ENCODE results near the gene KCNAB1.

Gene KCNAB1

DNA sequence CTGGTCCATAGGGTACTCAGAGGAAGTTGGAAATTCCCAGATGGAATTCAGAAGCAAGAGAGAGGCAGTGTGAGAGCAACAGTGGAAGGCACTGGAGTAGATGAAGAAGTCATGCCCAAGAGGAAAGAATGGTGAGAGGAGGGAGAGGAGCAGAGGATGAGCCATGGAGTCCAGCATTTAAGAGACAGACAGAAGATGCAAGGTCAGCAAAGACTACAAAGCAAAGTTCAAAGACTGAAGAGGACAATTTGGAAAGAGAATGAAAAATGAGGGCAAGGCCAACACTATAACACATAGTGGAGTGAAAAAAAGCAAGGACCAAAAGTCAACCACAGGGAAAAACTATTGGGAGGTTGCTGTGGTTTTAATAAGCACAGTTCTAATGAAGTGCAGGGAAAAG lies 255.8 kb downstream of the KCNAB1 start:
- no peak for DNase-seq (ENCODE audit: low read depth)

DNA sequence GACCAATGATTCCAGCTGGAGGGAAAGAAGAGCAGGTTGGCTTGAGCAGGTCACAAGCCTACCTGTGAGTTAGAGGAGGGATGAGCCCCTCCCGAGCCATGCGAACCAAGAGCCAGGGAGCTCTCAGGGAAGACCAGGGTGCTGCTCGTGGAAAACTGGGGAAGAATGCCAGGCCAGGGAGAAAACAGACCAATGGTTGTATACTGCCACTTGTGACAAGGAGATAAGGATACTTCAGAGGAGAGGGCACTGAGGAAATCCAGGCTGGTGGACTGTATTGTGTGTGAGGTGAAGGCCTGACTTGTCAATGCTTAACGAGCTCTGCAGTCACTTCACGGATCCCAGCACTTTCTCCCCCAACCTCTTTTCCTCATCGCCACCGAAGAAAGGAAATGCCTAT lies 256.9 kb downstream of the KCNAB1 start:
- DNase-seq (ENCODE audit: low read depth): no peak

GRCh38 chr3:156377718-156378117 lies 257.3 kb downstream of the KCNAB1 start:
- no peak for DNase-seq (ENCODE audit: low read depth)

DNA sequence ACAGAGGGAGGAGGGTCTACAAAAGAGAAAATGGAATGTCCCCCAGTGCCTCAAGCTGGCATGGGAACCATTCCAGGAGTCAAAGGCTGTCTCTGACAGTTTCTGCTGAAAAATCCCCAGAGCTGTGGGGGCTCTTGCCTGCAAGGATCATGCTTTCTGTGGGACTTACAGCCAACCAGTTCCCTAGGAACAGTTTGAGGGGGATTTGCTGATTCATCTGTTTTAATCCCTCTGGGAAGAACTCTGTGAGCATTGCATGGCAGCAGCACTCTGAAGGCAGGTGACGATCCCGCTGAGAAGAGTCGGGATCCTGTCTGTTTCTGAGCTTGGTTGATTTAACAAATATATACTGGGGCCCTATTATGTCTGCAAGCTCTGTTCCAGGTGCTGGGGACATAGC lies 258.5 kb downstream of the KCNAB1 start:
- DNase-seq (ENCODE audit: low read depth): no peak

- no peak for DNase-seq (ENCODE audit: low read depth)
Measured at GRCh38 chr3:156379327-156379726, 258.9 kb downstream of the KCNAB1 start.

DNA sequence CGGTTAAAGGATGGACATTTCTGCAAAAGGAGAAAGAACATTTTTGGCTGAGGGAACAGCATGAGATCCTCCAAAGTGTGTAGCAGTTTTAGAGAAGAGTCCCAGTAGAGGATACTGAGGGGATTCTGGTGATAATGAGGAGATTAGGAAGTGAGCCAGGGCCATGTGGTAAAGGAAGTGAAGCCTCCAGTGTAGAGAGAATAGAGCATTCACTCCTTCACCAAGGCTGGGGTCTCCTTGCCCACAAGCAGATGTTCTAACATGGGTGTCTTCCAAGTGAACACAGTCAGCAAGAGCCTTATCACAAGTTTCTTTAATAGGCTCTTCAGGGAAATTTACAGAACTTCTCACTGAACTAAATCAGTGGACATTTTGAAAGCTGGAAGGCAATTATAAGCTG lies 260.9 kb downstream of the KCNAB1 start:
- DNase-seq (ENCODE audit: low read depth): no peak

DNA sequence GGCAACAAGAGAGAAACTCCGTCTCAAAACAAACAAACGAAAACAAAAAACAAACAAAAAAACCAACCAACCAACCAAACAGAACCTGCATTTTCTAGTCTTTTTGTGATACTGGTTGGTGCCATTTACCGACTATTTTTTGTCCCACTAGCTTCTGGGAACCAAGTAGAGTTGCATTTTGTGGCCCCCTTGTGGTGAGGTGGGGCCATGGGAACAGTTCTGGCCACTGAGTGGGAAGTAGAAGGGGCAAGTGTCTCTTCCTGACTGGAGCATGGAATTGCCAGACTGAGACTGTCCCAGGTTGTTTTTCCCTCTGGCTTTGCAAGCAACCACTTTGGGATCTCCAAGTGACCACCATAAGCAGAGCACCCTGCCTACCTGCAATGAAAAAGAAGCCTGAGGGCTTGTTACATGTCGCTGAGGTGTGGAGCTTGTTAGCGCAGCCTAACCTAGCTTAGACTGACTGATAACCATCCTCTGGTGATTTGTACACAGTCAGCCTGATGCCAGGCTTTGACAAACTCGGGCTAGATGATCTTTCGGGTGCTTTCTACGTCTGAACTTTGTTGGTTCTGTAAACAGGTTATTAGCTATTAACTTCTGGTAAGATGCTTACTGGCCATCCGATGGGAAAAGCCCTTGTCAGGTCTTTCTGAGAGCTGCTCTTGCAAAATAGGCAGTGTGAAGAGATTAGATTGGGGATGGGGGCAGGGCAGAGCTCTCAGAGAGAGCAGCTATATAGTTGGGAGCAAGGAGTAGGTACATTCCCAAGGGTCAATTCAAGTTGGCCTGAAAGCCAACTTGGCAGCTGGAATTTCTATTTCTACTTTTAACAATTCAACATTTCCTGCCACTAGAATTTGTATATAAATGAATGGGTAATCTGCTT lies 262.3 kb downstream of the KCNAB1 start:
- no peak for DNase-seq (ENCODE audit: low read depth)

GRCh38 chr3:156383441-156384025 lies 263.2 kb downstream of the KCNAB1 start:
- no peak for DNase-seq (ENCODE audit: low read depth)

- DNase-seq (ENCODE audit: low read depth): no peak
Measured at GRCh38 chr3:156388497-156389448, 268.4 kb downstream of the KCNAB1 start.

- DNase-seq (ENCODE audit: low read depth): no peak
Measured at GRCh38 chr3:156389449-156389950, 269.1 kb downstream of the KCNAB1 start.

- DNase-seq (ENCODE audit: low read depth): no peak
Measured at GRCh38 chr3:156390846-156391245, 270.5 kb downstream of the KCNAB1 start.

DNA sequence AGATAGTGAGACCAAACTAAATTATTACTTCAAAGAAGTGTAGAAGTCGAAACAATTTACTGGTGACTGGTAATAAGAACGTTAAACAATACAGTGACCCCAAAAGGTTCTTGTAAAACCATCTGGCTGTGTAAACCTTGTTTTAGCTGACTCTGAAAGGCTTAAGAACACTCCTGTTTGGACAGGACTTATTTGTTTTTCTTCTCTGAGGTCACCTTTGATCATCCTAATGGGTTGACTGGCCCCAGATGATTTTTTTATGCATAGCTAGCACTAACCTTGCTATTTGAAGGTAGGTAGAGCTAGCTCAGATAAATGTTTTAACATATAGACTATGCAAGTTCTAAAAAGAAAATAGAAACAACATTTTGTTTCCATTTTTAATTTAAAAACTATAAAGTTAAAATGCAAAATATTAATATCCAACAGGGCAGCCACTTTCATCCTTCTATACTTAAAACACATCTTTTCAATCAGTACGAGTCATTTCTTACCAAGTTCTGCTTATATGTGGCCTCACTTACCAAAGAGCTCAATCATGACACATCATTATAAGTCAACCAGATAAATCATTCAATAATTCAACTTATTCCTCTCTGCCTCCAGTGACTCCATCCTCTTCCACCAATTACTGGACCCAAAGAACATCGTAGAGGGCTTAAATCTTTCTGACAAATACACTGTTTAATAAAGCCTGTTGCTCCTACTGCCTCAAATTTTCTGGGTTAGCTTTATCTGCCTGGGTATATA lies 275.8 kb downstream of the KCNAB1 start:
- DNase-seq (ENCODE audit: low read depth): no peak

DNA sequence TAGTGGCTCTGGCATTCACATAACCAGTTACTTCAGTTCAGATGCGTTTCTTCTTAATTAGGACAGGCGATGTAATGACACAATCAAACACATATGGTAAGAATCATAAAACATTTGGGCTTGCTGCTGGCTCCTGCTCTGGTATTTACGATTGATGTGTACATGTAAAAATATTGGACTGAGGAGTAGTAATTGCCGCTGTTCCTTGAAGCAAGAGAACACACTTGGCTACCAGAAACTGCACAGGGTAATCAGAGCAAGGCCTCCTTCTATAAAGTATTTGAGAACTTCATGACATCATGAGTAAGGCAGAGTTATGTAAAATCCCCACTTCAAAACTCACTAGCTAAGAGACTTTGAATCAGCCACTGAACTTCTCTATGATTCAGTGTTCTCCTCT lies 276.5 kb downstream of the KCNAB1 start:
- no peak for DNase-seq (ENCODE audit: low read depth)

DNA sequence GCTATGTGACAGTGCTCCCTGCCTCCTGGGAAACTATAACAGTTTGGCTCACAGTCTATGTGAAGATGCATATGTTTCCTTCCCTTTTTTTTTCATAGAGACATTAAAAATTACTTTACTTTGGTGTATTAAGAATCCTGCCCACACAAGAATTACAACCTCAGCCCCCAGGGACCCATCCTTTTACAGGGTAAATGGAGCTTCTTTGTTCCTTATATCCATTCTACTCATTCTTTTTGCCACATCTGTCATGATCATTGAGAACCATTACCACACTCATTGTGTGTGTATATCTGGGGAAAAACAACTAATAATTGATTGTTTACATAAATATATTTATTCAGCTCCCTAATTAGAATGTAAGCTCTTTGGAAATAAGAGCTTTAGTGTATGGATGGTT lies 277.2 kb downstream of the KCNAB1 start:
- no peak for DNase-seq (ENCODE audit: low read depth)

DNA sequence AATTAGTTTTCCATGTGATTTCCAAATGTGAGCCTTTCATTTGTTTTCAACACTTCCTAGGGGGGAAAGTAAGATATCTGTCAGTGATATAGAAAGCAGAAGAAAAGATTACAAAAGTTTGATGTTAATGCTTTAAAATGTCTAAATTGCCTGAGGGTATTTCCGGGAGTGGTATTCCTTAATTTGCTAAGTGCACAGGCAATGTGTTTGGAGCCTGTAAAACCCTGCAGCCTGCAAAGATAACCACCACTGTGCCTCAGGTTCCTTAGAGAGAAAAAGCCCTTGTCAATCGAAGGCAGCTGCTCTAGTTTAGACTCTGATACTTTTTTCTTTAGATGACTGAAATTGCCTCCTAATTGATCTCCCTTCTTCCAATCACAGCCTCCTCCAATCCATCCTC lies 279.7 kb downstream of the KCNAB1 start:
- DNase-seq (ENCODE audit: low read depth): no peak

GRCh38 chr3:156400735-156401134 lies 280.4 kb downstream of the KCNAB1 start:
- no peak for DNase-seq (ENCODE audit: low read depth)

GRCh38 chr3:156404217-156404616 lies 283.8 kb downstream of the KCNAB1 start:
- DNase-seq (ENCODE audit: low read depth): no peak

DNA sequence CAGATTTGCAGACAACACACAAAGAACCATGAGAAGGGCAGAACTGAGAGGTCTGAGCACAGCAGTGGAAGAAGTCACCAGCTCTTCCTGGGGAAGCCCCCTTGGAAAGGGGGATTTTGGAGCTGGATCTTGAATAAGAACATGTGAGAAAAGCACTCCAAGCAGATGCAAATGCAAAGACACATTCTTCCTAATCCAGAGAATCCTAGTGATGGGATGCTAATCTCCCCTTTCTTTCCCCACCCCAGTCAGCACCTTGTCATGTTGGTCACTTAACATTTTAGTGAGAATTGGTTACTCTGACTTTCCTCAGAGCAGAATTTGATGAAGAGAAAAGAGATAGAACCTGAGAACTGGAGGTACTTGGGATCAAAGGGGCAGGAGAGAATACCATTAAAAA lies 286.0 kb downstream of the KCNAB1 start:
- DNase-seq (ENCODE audit: low read depth): no peak

- no peak for DNase-seq (ENCODE audit: low read depth)
Measured at GRCh38 chr3:156407617-156408225, 287.3 kb downstream of the KCNAB1 start.

DNA sequence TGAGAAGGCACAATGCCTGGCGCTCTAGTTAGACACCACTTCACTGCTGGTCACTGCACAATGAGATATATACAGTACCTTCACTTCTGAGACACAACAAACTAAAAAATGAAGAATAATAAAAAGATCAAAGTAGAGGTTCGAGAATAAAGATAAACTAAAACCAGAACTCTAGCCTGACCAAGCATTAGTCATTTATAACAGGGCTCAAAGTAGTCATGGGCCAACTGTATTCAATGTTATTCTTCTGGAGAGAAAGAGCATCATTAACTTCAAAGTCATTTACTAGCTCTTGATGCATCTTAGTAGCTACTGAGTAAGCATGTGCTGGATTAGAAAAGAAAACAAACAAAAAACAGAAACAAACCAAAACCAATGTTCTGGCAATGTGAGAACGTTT lies 289.3 kb downstream of the KCNAB1 start:
- DNase-seq (ENCODE audit: low read depth): no peak

DNA sequence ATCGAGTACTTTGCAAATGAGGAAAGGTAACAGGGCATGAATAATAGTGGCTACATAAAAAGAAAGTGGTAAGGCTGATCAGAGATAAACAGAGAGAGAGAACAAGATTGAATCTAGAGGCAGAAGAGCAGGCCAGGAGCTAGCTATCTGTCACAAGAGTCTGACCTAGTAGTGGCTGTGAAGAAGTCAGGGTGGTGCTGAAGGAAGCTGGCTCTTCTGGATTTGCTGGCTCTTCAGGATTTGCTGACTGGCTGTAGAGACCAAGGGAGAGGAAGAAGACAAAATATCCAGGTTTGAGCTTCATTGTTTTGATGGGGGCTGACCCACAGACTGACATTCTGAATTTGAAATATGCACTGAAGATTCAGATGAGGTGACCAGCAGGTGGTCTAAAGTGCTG lies 292.2 kb downstream of the KCNAB1 start:
- DNase-seq (ENCODE audit: low read depth): no peak
